Gastrocnemius medialis (tissue), 4 donors: Measurements from ENCODE around the gene SUPT4H1. TPM values are rescaled to one million over a fixed set of nuclear protein-coding genes. Genes with fewer than 3 reads are reported as not detected.

Experiments used
- ATAC-seq, 2 donors: fragments of 150-250 bp; one replicate each; pipeline ENCODE4 v1.9.1; 2016
- DNase-seq, 2 donors: peaks; one replicate each; pipeline ENCODE4 v3.0.0-alpha.2; 2019
- H3K27ac ChIP-seq, 4 donors: fragments of 200-600 bp; sonication (generic); 1 replicate in 1 of 4; 2 replicates in 3 of 4; pipeline ENCODE4 v1.5.1; 2016 to 2018; ENCODE audit warnings: mild to moderate bottlenecking in 2 of 4, moderate library complexity in 1 of 4
- H3K27me3 ChIP-seq, 3 donors: fragments of 200-600 bp; sonication (generic) in 2 of 3; 1 replicate in 1 of 3; 2 replicates in 2 of 3; pipeline versions ENCODE4 v1.5.1 to v1.6.0; 2016 to 2019; ENCODE audit warnings: mild to moderate bottlenecking in 1 of 3, moderate library complexity in 1 of 3
- H3K36me3 ChIP-seq, 2 donors: fragments of 200-600 bp; sonication (generic) in 1 of 2; one replicate each; pipeline ENCODE4 v1.5.1; 2017 to 2018
- H3K4me1 ChIP-seq, 2 donors: fragments of 200-600 bp; sonication (generic) in 1 of 2; one replicate each; pipeline ENCODE4 v1.5.1; 2016 to 2017; ENCODE audit warnings: mild to moderate bottlenecking in 2 of 2
- H3K4me3 ChIP-seq, 4 donors: fragments of 200-600 bp; sonication (generic) in 3 of 4; 1 replicate in 1 of 4; 2 replicates in 3 of 4; pipeline ENCODE4 v1.5.1; 2016 to 2019; ENCODE audit warnings: mild to moderate bottlenecking in 2 of 4
- H3K9me3 ChIP-seq, 3 donors: fragments of 200-600 bp; sonication (generic) in 2 of 3; 1 replicate in 1 of 3; 2 replicates in 2 of 3; pipeline ENCODE4 v1.5.1; 2016 to 2019
- CTCF ChIP-seq, 5 experiments: fragments of 450-650 bp in 3 of 5; fragments of 200-600 bp in 2 of 5; sonication (generic) in 2 of 5; IDR thresholded peaks in 4 of 5; conservative IDR thresholded peaks in 1 of 5; 1 replicate in 4 of 5; 2 replicates in 1 of 5; pipeline ENCODE4 v1.5.1; 2016 to 2019; ENCODE audit warnings: antibody characterized with exemption in 5 of 5, mild to moderate bottlenecking in 3 of 5, moderate library complexity in 3 of 5
- POLR2A ChIP-seq, 2 donors: fragments of 450-650 bp; IDR thresholded peaks; one replicate each; pipeline ENCODE4 v1.6.1; 2017; ENCODE audit warnings: antibody characterized with exemption in 2 of 2, mild to moderate bottlenecking in 2 of 2, moderate library complexity in 2 of 2
- in situ Hi-C, 4 donors: fragments of 200-750 bp; cut with MboI; loops; one replicate each; pipeline versions ENCODE4 v1.15.0 to v1.8.0; 2017; ENCODE audit warnings: low sequenced_read_pairs in 4 of 4
- intact Hi-C: fragments of 100-400 bp; cut with DNase I; formaldehyde crosslinking; loops from one replicate; pipeline ENCODE4 v1.15.1; 2023; ENCODE audit warnings: low total_unique reads
- total RNA-seq, 4 donors: library from RNA; depleted of rRNA; stranded (reverse); fragments of >200 nt; gene quantifications; one replicate each; pipeline versions ENCODE4 v1.1.0 to v1.2.3, GENCODE V29; 2016

SUPT4H1 gene
- total RNA-seq, 4 donors from 2014 or later: 39.6 to 49.0 (median 41.1) TPM

GRCh38 chr17:58320570-58321323, 31.3 kb downstream of the SUPT4H1 start:
- H3K27ac ChIP-seq: no peak overlapping the region
- no peak for ATAC-seq
- DNase-seq: no peak
- intact Hi-C loops: no loop called here
- H3K36me3 ChIP-seq: no peaks in the 10 kb centered on the region
- TF ChIP-seq POLR2A (IDR thresholded peaks at IDR 0.05): no peak
- no peak for TF ChIP-seq CTCF (IDR thresholded peaks at IDR 0.05 in 4 of 5, conservative IDR thresholded peaks at IDR 0.05 in 1 of 5)
- H3K9me3 ChIP-seq: no peaks in the 10 kb centered on the region
- H3K27me3 ChIP-seq: no peaks in the 10 kb centered on the region
- in situ Hi-C loops: loop anchor here in 1 of 4 donors (25.0 kb wide), 1 partner anchor 92 kb away; the partner anchor contains the start of gene RNF43
- peaks cover 0 to 6% of the 10 kb centered on the region in 2 donors for H3K4me1 ChIP-seq
- no peak overlapping the region for H3K4me3 ChIP-seq

- in situ Hi-C loops: loop anchor here in 1 of 4 donors (25.0 kb wide), 1 partner anchor 92 kb away; the partner anchor contains the start of gene RNF43
- ATAC-seq (no peak), DNase-seq (no peak)
- no peaks in the 10 kb centered on the region for H3K27me3 ChIP-seq
- H3K27ac ChIP-seq: no peak overlapping the region
- TF ChIP-seq CTCF (IDR thresholded peaks at IDR 0.05 in 4 of 5, conservative IDR thresholded peaks at IDR 0.05 in 1 of 5) (no peak), POLR2A (IDR thresholded peaks at IDR 0.05) (no peak)
- no peaks in the 10 kb centered on the region for H3K36me3 ChIP-seq
- no peak overlapping the region for H3K4me3 ChIP-seq
- intact Hi-C loops: no loop called here
- peaks cover 0 to 6% of the 10 kb centered on the region in 2 donors for H3K4me1 ChIP-seq
- H3K9me3 ChIP-seq: no peaks in the 10 kb centered on the region
Measured at GRCh38 chr17:58320163-58320558, 31.8 kb downstream of the SUPT4H1 start.

GRCh38 chr17:58319173-58320162, 32.5 kb downstream of the SUPT4H1 start:
- H3K36me3 ChIP-seq: no peaks in the 10 kb centered on the region
- H3K4me3 ChIP-seq: no peak overlapping the region
- no peak overlapping the region for H3K27ac ChIP-seq
- no peak for DNase-seq
- in situ Hi-C loops (loop anchor here in 1 of 4 donors (25.0 kb wide), 1 partner anchor 93 kb away; the partner anchor contains the start of gene RNF43), intact Hi-C loops (no loop called here)
- no peaks in the 10 kb centered on the region for H3K9me3 ChIP-seq
- no peak for ATAC-seq
- H3K27me3 ChIP-seq: no peaks in the 10 kb centered on the region
- peaks cover 0 to under 1% of the 10 kb centered on the region in 2 donors for H3K4me1 ChIP-seq
- TF ChIP-seq CTCF (IDR thresholded peaks at IDR 0.05 in 4 of 5, conservative IDR thresholded peaks at IDR 0.05 in 1 of 5): no peak
- TF ChIP-seq POLR2A (IDR thresholded peaks at IDR 0.05): no peak

- DNase-seq: no peak
- Histone ChIP-seq H3K9me3 (no peaks in the 10 kb centered on the region), H3K4me1 (no peaks in the 10 kb centered on the region), H3K4me3 (no peak overlapping the region), H3K36me3 (no peaks in the 10 kb centered on the region), H3K27me3 (no peaks in the 10 kb centered on the region), H3K27ac (no peak overlapping the region)
- intact Hi-C loops (no loop called here), in situ Hi-C loops (loop anchor here in 1 of 4 donors (25.0 kb wide), 1 partner anchor 94 kb away; the partner anchor contains the start of gene RNF43)
- TF ChIP-seq POLR2A (IDR thresholded peaks at IDR 0.05) (no peak), CTCF (IDR thresholded peaks at IDR 0.05 in 4 of 5, conservative IDR thresholded peaks at IDR 0.05 in 1 of 5) (no peak)
- ATAC-seq: no peak
Measured at GRCh38 chr17:58318627-58319172, 33.3 kb downstream of the SUPT4H1 start.
